K562 (cell line): Measurements from ENCODE around the gene BRINP2. TPM values are rescaled to one million over a fixed set of nuclear protein-coding genes. Genes with fewer than 3 reads are reported as not detected.

Experiments
- ATAC-seq: fragments of 200-7000 bp; cut with Tn5 transposase; 3 replicates; pipeline ENCODE4 v1.9.1; 2020; ENCODE audit warnings: moderate library complexity
- BruUV-seq: library from RNA; stranded (reverse); fragments of 400-500 nt; replicated peaks from 2 replicates; lab custom pipeline; 2021; lab: Mats Ljungman, UMichigan
- CTCF ChIA-PET: fragments of 300-600 bp; formaldehyde crosslinking; extraction: SDS; loops from one replicate; lab custom pipeline; 2021; ENCODE audit warnings: low intra/inter-chr PET ratio; lab: Yijun Ruan, JAX
- POLR2A ChIA-PET: fragments of 300-600, 350-650 bp; sonication (Branson Sonifier 250); formaldehyde crosslinking; extraction: SDS; loops from one replicate; lab custom pipeline; 2021; ENCODE audit warnings: antibody characterized with exemption, inconsistent platforms; lab: Yijun Ruan, JAX
- DNase-seq, 4 experiments: peaks; one replicate each; pipeline versions ENCODE4 v3.0.0 to v3.0.0-alpha.2; 2011 to 2018; ENCODE audit warnings: low spot score in 3 of 4, mixed read lengths in 3 of 4; ENCODE audit errors: extremely low read depth in 1 of 4
- FAIRE-seq: peaks from 2 replicates; lab custom pipeline; 2011; peaks lifted over from hg19 to GRCh38; lab: Jason Lieb, UNC
- H2AFZ ChIP-seq: 2 replicates; pipeline ENCODE4 v1.6.0; 2011; ENCODE audit warnings: low read depth, low read length, control low read depth, inconsistent platforms
- H3K27ac ChIP-seq: fragments of 200-600 bp; 3 replicates; pipeline ENCODE4 v1.8.0; 2011; ENCODE audit warnings: low read depth, mild to moderate bottlenecking, control low read depth, inconsistent platforms, low read length, moderate library complexity, mixed read lengths; ENCODE audit errors: extremely low read depth
- H3K27me3 ChIP-seq, 2 experiments: fragments of 300-600 bp in 1 of 2; 2 replicates in 1 of 2; 3 replicates in 1 of 2; pipeline versions ENCODE4 v1.6.0 to v1.8.0; 2011; ENCODE audit warnings: inconsistent platforms in 2 of 2, low read length in 2 of 2, mild to moderate bottlenecking in 1 of 2, mixed read lengths in 1 of 2, moderate library complexity in 1 of 2; ENCODE audit not compliant: control insufficient read depth in 2 of 2, insufficient read depth in 2 of 2
- H3K36me3 ChIP-seq: fragments of 300-600 bp; 3 replicates; pipeline ENCODE4 v1.8.0; 2011; ENCODE audit warnings: mild to moderate bottlenecking, low read length, inconsistent platforms; ENCODE audit not compliant: control insufficient read depth, insufficient read depth
- H3K4me1 ChIP-seq, 2 experiments: fragments of 200-600 bp in 1 of 2; replicated peaks in 1 of 2; 2 replicates in 1 of 2; 3 replicates in 1 of 2; pipeline versions ENCODE4 v1.5.1 to v1.8.0; 2011; ENCODE audit warnings: inconsistent platforms in 2 of 2, low read length in 2 of 2, mild to moderate bottlenecking in 1 of 2, mixed read lengths in 1 of 2, moderate library complexity in 1 of 2; ENCODE audit not compliant: control insufficient read depth in 2 of 2, insufficient read depth in 2 of 2
- H3K4me2 ChIP-seq: 2 replicates; pipeline ENCODE4 v1.6.1; 2011; ENCODE audit warnings: low read length, control low read depth, inconsistent platforms, mixed read lengths; ENCODE audit not compliant: insufficient read depth
- H3K4me3 ChIP-seq: fragments of 200-600 bp; sonication (generic), shearing (Covaris generic); 2 replicates; pipeline ENCODE4 v1.5.1; 2016; ENCODE audit warnings: control low read depth, inconsistent platforms
- H3K79me2 ChIP-seq: fragments of 200-600 bp; 3 replicates; pipeline ENCODE4 v1.8.0; 2011; ENCODE audit warnings: low read length, inconsistent platforms; ENCODE audit not compliant: control insufficient read depth, insufficient read depth
- H3K9ac ChIP-seq, 2 experiments: 2 replicates each; pipeline versions ENCODE4 v1.6.0 to v1.6.1; 2011; ENCODE audit warnings: low read depth in 2 of 2, low read length in 2 of 2, control low read depth in 1 of 2, inconsistent platforms in 1 of 2, mild to moderate bottlenecking in 1 of 2, mixed read lengths in 1 of 2; ENCODE audit not compliant: insufficient read depth in 1 of 2
- H3K9me1 ChIP-seq: one replicate; pipeline ENCODE4 v1.6.0; 2011; ENCODE audit warnings: inconsistent platforms, mild to moderate bottlenecking, low read length, moderate library complexity; ENCODE audit not compliant: control insufficient read depth, insufficient read depth
- H3K9me3 ChIP-seq: replicated peaks from 2 replicates; pipeline ENCODE4 v1.5.1; 2011; ENCODE audit warnings: low read depth, low read length, inconsistent platforms; ENCODE audit not compliant: control insufficient read depth, insufficient read depth
- H4K20me1 ChIP-seq: replicated peaks from 2 replicates; pipeline ENCODE4 v1.6.1; 2011; ENCODE audit warnings: low read length, inconsistent platforms, mixed read lengths; ENCODE audit not compliant: control insufficient read depth, insufficient read depth
- EHMT2 ChIP-seq: fragments of 450-650 bp; IDR thresholded peaks from 2 replicates; pipeline ENCODE4 v1.6.1; 2018; ENCODE audit warnings: antibody characterized with exemption
- PTRF ChIP-seq: fragments of 450-650 bp; IDR thresholded peaks from 2 replicates; pipeline ENCODE4 v1.6.1; 2016; ENCODE audit warnings: mild to moderate bottlenecking, missing genetic modification characterization, missing compliant biosample characterization
- SIX5 ChIP-seq, 2 experiments: IDR thresholded peaks; 2 replicates each; pipeline ENCODE4 v1.6.1; 2011; ENCODE audit warnings: low read length in 2 of 2, borderline replicate concordance in 1 of 2, low read depth in 1 of 2, mild to moderate bottlenecking in 1 of 2, moderate library complexity in 1 of 2; ENCODE audit not compliant: insufficient read depth in 1 of 2
- TFAM ChIP-seq: fragments of 250-450 bp; sonication (Bioruptor Pico); conservative IDR thresholded peaks from 2 replicates; pipeline ENCODE4 v1.5.0; 2021; ENCODE audit warnings: mild to moderate bottlenecking, moderate library complexity
- ZNF785 ChIP-seq: fragments of 250-450 bp; sonication (Bioruptor Pico); IDR thresholded peaks from 2 replicates; pipeline ENCODE4 v1.4.0; 2020; ENCODE audit warnings: mild to moderate bottlenecking
- WGBS: fragments of 100-300 bp; shearing (Covaris generic); methylation state at CpG from one replicate; pipeline ENCODE4 v1.1.6; 2016; ENCODE audit warnings: low coverage, mixed read lengths; ENCODE audit not compliant: insufficient coverage; ENCODE audit errors: missing lambda C conversion rate; 5-methylcytosine and 5-hydroxymethylcytosine counted together
- in situ Hi-C: fragments of 300-500 bp; cut with MboI; formaldehyde crosslinking; loops from 4 replicates; pipeline ENCODE4 v1.15.0; 2018; ENCODE audit warnings: inconsistent platforms, mixed read lengths
- intact Hi-C: fragments of 100-400 bp; cut with micrococcal nuclease; formaldehyde crosslinking; loops from 2 replicates; pipeline ENCODE4 v1.14.2; 2022
- polyA plus RNA-seq, 8 experiments: library from polyadenylated mRNA; depleted of rRNA in 4 of 8; stranded (reverse) in 5 of 8; unstranded in 3 of 8; fragments of >200 nt; fragmentation: Nextera tagmentation in 2 of 8; fragmentation: Illumina TruSeq in 1 of 8; extraction: Ambion mirVana in 2 of 8; extraction: Trizol in 1 of 8; gene quantifications; 2 replicates each; pipeline versions ENCODE4 v1.2.1 to v1.2.3, GENCODE V29; 2011 to 2014; ENCODE audit warnings: inconsistent platforms in 1 of 8, missing spikeins in 1 of 8
- total RNA-seq, 7 experiments: library from RNA; depleted of rRNA in 6 of 7; stranded (reverse); fragments of >200 nt in 6 of 7; fragmentation: Illumina TruSeq in 2 of 7; extraction: Trizol in 2 of 7; gene quantifications; 2 replicates each; pipeline versions ENCODE4 v1.2.1 to v1.2.3, GENCODE V29; 2011 to 2021; ENCODE audit warnings: low replicate concordance in 1 of 7
- TF ChIP-seq, protein P1 (sequence below): fragments of 250-450 bp; sonication (Bioruptor Pico); IDR thresholded peaks from 2 replicates; pipeline ENCODE4 v1.8.0; 2022; ENCODE audit warnings: moderate library complexity, mild to moderate bottlenecking, inconsistent platforms

BRINP2 gene
- total and polyA plus RNA-seq, 9 of the 15 experiments (the other 6 are each of a cell fraction or from before 2014, with no cell fraction given) = not detected

DNA sequence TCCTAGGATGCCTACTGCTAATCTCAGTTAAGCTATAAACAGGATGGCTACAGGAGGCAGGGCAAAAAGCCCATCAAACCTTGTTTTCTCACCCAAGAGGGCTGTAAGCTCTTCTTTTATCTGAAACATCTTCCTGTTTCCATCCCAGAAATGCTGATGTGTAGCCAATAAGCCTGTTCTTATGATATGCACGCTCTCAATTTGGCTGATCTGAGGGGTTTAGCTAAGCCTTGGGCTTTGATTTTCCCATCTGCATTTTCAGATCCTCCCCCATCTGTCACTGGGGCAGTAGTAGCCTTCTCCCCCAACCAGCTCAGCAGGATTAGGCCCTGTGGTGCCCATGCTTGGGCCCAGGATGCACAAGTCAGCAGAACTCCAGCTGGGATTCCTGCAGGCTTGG is 105.0 kb downstream of the BRINP2 start:
- intact Hi-C loops = no loop called here
- POLR2A ChIA-PET = no interaction called here
- TF ChIP-seq ZNF785 (CRISPR knock-in tag) (no peak), SIX5 (IDR thresholded peaks at IDR 0.05; ENCODE audit: borderline replicate concordance in 1 of 2, insufficient read depth in 1 of 2, low read depth in 1 of 2, low read length in 2 of 2) (no peak), PTRF (no peak), EHMT2 (no peak), TFAM (CRISPR knock-in tag) (no peak)
- TF ChIP-seq, protein P1, sequence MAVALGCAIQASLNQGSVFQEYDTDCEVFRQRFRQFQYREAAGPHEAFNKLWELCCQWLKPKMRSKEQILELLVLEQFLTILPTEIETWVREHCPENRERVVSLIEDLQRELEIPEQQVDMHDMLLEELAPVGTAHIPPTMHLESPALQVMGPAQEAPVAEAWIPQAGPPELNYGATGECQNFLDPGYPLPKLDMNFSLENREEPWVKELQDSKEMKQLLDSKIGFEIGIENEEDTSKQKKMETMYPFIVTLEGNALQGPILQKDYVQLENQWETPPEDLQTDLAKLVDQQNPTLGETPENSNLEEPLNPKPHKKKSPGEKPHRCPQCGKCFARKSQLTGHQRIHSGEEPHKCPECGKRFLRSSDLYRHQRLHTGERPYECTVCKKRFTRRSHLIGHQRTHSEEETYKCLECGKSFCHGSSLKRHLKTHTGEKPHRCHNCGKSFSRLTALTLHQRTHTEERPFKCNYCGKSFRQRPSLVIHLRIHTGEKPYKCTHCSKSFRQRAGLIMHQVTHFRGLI (CRISPR knock-in tag) = no peak
- TF ChIP-seq, all 486 proteins: peak for 0
- no TSS peak for BruUV-seq
- H3K4me2 ChIP-seq = no peak overlapping the region
- WGBS = 0% methylated on average over 1 of the region's 1 CpG
- H3K79me2 ChIP-seq = no peaks in the 10 kb centered on the region
- no peak for DNase-seq
- H3K9me1 ChIP-seq = no peaks in the 10 kb centered on the region
- no peak overlapping the region for H2AFZ ChIP-seq
- H3K27ac ChIP-seq = no peak overlapping the region
- H3K4me1 ChIP-seq = no peaks in the 10 kb centered on the region
- in situ Hi-C loops = no loop called here
- no peaks in the 10 kb centered on the region for H3K9me3 ChIP-seq
- CTCF ChIA-PET = no interaction called here
- no peak for FAIRE-seq
- no peak overlapping the region for H3K4me3 ChIP-seq
- no peak for ATAC-seq
- H3K36me3 ChIP-seq = no peaks in the 10 kb centered on the region
- H4K20me1 ChIP-seq = no peaks in the 10 kb centered on the region
- H3K9ac ChIP-seq = no peak overlapping the region
- H3K27me3 ChIP-seq = no peaks in the 10 kb centered on the region
